ENCODE results near the gene SOX14.

- no peak for TF ChIP-seq CTCF (IDR thresholded peaks at IDR 0.05)
- TF ChIP-seq POLR2AphosphoS5 (IDR thresholded peaks at IDR 0.05): no peak
- TF ChIP-seq POLR2A (IDR thresholded peaks at IDR 0.05): no peak
- TF ChIP-seq EP300 (IDR thresholded peaks at IDR 0.05): no peak
Measured at GRCh38 chr3:137809509-137809908, 45.4 kb downstream of the SOX14 start.
